GM19238 (cell line): ENCODE measurements around the gene MET.
A peak's percentile ranks its signal among the peaks of the same experiment; 100 is the strongest.
"Not testable (repeated sequence)": the region's sequence is repeated elsewhere in the genome, so short reads cannot be mapped to it uniquely, and the experiment has no call there.

Source experiments
- DNase-seq: peaks from one replicate; pipeline ENCODE4 v3.0.0; 2011; ENCODE audit warnings: low spot score; ENCODE audit not compliant: insufficient read length

Gene MET

GRCh38 chr7:116671681-116672595 is at the start of gene MET:
Gene MET (plus strand): TSS chr7:116672196. CDS start chr7:116699085, 26,889 bp downstream.
- peak; percentile 41 for DNase-seq

DNA sequence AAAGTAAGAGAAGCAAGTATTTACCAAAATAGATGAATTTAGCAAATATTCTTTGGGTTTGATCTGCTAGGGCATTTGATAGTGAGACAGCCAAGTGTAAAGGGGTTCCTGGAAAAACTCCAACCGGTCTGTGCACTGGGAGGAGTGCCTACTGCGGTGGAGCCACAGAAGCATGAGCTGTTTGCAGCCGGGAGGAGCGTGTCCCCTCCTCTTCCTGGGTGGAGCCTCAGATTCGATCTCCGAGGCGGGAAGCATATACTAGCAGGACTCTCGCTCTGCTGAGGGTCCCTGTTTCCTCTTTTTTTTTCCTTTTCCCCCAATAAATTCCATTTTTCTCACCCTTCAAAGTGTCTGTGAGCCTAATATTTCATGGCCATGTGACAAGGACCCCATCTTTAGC is 45.1 kb upstream of the MET start:
- DNase-seq = no peak

- DNase-seq = no peak
Measured at GRCh38 chr7:116629051-116629463, 42.9 kb upstream of the MET start.

- DNase-seq = peak; percentile 12
Measured at GRCh38 chr7:116630357-116630756, 41.6 kb upstream of the MET start.

DNA sequence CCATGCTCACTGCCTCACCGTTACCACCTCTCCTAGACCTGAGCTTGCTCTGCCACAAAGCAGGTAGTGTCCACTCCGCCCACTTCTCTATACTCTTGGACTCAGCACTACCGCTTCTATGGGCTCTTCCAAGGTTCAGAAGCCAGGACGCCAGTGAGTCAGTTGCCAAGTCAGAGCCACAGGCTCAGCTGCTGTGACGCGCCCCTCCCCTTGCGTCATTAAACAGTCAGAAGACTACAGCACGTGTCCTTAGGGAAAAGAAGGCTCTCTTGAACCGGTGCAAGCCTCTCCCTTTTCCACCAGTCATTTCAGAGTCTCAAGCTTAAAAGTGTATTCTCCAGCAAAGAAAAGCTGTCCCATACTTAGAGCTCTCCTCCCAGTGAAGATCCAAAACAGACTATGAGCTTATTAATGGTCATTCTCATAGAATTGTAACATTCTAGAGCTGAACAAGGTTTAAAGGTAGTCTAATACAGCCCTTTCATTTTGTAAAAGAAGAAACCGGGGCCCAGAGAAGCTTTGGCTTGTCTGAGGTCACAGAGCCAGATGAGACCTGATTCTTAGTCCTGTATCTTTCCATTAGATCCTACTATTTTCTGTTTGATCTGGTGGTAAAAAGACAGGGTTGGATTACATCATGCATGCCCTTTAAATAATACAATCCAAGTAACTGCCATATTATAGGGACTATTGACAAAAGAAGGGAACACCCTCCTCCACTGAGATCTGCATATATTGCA is 40.9 kb upstream of the MET start:
- DNase-seq = no peak

GRCh38 chr7:116631676-116632075 is 40.3 kb upstream of the MET start:
- DNase-seq = no peak

- no peak for DNase-seq
Measured at GRCh38 chr7:116632384-116632783, 39.6 kb upstream of the MET start.

DNA sequence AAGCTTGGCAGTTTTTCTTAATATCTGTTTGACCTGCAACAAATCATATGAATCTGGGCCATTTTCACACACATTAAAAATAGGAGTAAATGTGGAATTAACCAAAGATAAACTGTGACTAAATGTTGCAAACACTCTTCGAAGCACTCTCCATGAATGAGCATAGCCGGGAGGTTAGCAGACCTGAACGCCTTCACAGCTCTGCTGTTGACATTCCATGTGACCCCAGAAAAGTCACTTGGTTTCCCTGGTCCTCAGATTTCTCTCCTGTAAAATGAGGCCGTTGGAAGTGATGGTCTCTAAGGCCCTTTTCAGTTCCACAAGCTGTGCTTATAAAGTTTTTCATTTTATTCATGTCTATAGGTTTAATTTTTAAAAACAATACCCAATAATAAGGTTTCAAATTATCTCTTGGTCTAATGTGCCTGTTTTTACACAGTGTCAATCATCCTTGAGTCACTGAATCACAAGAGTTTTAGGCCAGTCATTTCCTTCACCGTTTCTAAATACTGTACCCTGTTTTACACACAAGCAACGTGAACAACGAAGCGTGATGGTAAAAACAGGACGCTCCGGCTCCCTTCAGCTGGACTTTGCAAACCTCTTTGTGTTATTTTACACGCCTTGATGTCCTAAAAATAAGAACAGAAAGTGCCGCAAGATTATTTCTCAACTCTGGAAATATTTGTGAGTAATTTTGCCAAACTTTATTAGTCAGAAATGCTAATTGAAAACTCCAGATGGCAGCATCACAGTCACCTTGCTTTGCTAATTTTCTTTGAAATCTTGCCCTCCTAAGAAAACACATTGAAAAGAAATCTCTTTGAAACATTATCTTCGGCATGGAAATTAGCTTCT is 38.6 kb upstream of the MET start:
- peak; percentile 8 for DNase-seq

DNA sequence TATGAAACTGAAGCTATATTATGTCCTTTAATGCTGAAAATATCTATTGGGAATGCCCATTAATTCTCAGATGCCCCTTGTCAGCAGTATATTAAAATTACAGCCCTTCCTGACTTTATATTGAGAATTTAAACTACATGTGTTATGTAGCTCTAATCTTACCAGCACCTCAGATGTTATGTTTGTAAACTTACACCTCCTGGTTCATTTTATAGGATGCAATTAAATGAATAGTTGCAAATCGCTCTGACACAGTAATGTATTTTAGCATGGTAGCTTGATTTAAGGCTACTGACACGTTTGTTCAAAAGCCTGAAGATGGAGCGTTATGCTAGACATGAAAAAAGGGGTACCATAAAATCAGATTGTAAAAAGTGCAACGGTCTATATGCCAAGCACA is 35.0 kb upstream of the MET start:
- no peak for DNase-seq

DNA sequence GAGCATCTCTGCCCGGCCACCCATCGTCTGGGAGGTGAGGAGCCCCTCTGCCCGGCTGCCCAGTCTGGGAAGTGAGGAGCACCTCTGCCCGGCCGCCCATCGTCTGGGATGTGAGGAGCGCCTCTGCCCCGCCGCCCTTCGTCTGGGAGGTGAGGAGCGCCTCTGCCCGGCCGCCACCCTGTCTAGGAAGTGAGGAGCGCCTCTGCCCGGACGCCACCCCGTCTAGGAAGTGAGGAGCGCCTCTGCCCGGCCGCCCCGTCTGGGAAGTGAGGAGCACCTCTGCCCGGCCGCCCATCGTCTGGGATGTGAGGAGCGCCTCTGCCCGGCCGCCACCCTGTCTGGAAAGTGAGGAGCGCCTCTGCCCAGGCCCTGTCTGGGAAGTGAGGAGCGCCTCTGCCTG is 33.4 kb upstream of the MET start:
- not testable (repeated sequence) for DNase-seq

DNA sequence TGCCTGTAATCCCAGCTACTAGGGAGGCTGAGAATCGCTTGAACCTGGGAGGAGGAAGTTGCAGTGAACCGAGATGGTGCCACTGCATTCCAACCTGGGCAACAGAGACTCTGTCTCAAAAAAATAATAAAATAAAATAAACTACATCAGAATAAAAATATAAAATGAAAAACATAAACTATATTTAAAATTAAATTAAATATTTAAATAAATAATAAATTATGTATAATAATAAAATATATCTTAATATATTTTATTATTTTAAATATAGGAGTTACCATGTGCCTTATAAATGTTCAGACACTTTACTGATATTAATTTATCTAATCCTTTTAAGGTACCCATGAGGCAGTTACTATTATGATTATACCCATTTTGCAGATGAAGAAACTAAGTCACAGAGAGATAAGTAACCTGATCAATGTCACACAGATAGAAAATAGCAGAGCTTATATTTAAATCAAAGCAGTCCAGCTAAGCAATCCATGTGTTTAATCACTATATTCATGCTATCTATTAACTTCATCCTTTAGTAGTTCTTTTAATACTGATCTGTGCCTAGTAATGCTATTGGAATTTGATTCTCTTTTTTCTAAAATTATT is 30.3 kb upstream of the MET start:
- DNase-seq = no peak

DNA sequence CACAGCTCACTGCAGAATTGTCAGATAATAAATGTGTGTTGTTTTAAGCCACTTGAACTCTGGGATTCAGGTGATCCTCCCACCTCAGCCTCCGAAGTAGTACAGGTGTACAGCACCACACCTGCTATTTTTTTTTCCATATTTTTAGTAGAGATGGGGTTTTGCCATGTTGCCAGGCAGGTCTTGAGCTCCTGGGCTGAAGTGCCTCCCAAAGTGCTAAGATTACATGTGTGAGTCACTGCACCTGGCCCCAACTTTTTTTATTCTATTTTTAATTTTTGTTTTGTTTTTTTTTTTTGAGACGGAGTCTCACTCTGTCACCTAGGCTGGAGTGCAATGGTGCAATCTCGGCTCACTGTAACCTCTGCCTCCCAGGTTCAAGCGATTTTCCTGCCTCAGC is 28.8 kb upstream of the MET start:
- not testable (repeated sequence) for DNase-seq

DNA sequence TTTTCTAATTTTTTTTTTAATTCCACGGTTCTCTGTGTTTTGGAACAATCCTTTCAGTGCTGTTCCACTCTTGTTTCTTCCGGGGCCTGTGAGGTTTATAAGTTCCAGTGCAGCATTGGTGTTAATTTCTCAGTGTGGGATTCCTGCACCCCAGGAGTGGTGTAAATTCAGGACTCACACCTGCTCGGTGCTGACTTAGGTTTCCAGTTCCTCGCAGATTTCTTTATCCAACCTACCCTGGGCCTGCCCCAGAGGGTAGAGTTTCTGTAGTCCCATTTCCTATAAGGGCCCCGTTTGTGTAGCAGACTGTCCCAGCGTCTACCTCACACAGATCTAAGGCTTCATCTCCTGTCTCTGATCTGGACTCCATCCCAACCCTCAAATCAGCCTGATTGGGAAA is 27.4 kb upstream of the MET start:
- DNase-seq = no peak

DNA sequence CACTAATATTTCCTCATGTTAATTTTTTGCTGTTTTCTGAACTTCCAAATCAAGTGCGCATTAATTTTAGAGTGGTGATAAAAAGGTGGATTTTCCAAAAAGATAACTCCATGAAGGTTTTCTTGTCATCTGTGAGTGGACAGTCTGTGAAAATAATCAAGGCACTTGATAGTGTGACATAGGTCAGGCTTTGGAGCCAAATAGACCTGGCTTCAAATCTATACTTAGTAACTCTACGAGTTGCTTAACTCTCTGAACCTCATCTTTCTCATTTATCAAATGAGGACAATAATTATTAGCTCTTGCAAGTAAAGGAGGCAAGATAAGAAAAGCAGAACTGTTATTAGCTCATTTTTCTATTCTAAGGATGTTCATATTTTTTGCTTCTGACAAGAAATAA is 24.7 kb upstream of the MET start:
- DNase-seq = no peak

GRCh38 chr7:116647861-116648260 is 24.1 kb upstream of the MET start:
- no peak for DNase-seq

- DNase-seq = no peak
Measured at GRCh38 chr7:116650436-116650835, 21.6 kb upstream of the MET start.

DNA sequence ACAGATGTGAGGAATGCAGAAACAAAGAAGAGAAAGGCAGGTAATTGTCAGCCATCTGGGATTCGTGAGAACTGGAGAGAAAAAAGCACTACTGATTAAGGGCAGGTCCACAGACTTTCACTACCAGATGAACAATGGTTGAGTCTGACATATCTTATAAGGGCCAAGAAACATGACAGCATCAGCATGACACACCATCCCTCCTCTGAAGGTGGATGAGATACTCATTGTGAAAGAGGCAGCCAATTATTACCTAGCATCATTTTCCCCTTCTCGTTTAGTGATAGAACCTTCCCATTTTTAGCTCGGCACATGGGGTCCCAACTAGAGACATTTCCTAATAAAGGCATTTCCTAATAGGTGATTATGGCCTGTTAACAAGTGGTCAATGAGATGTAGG is 19.2 kb upstream of the MET start:
- DNase-seq = no peak

DNA sequence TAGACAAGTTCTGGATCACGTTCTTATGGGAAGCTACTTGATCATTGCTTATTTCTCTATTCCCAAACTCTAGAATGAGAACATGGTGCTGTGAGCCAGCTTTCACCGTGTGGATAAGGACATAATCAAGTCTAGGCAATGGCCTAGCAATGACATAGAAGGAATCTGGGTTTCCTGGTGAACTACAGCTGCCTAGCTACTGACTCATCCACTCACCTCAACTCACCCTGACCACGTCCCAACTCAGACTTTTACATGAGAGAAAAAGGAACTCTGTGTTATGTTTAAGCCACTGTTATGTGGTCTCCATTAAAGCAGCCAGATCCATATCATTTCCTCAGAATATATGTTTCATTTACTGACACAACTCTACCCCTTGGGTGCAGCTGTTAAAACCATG is 18.8 kb upstream of the MET start:
- DNase-seq = no peak

DNA sequence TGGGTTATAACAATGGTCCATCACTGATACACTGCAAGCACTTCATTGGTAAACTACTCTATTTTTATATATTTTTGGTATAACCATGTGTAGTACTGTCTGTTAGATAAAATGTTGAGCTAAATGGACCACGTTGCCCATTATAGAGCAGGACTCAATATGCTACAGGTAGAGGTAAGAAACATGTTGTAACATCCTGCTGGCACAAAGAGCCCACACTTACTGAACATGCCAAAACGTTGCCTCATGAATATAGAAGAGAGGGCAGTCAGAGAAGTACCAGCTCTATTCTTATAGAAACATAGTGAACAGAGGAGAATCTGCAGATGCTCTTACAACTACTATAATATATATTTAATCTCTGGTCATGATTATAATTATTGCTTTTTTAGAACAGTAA is 18.4 kb upstream of the MET start:
- DNase-seq = no peak

- DNase-seq = not testable (repeated sequence)
Measured at GRCh38 chr7:116659248-116659647, 12.7 kb upstream of the MET start.

- DNase-seq = no peak
Measured at GRCh38 chr7:116661865-116662264, 10.1 kb upstream of the MET start.
